EL (cell line): ENCODE data around the gene LCN6.
"Not testable (repeated sequence)": the region's sequence is repeated elsewhere in the genome, so short reads cannot be mapped to it uniquely, and the experiment has no call there.

Experiments used
- DNase-seq: peaks from one replicate; pipeline ENCODE4 v3.0.0-alpha.2; 2016

The LCN6 gene, protein sequence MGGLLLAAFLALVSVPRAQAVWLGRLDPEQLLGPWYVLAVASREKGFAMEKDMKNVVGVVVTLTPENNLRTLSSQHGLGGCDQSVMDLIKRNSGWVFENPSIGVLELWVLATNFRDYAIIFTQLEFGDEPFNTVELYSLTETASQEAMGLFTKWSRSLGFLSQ

GRCh38 chr9:136748201-136748600 lies at the start of gene LCN6:
LCN6 (minus strand) TSS chr9:136748525; CDS start chr9:136748483, 42 bp downstream.
- DNase-seq, result no peak

- not testable (repeated sequence) for DNase-seq
These were observed 48.5 kb upstream of the LCN6 start for GRCh38 chr9:136796775-136797347.

DNA sequence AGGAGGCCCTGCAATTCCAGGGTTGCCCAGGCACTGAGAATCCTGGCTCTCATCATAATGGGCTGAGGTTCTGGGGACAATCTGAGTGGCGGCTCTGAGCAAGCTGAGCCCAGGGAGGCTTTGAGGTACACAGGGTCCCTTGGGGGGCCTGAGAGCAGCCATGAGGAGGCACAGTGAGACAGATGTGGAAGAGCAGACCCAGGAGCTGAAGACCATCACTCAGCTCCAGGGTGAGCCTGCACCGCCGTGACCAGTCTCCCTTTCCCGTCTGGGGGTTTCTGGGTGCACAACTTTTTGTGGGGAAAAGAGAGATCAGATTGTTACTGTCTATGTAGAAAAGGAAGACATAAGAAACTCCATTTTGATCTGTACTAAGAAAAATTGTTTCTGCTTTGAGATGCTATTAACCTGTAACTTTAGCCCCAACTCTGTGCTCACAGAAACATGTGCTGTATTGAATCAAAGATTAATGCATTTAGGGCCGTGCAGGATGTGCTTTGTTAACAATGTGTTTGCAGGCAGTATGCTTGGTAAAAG lies 48.0 kb upstream of the LCN6 start, which contains the start of gene CCDC183:
Gene CCDC183, plus strand, starts transcription at position 101 of the 537 bp plus-strand sequence. Its CDS starts 60 bp downstream, at position 161.
- no peak for DNase-seq

GRCh38 chr9:136795000-136795348 lies 46.6 kb upstream of the LCN6 start:
- no peak for DNase-seq

DNA sequence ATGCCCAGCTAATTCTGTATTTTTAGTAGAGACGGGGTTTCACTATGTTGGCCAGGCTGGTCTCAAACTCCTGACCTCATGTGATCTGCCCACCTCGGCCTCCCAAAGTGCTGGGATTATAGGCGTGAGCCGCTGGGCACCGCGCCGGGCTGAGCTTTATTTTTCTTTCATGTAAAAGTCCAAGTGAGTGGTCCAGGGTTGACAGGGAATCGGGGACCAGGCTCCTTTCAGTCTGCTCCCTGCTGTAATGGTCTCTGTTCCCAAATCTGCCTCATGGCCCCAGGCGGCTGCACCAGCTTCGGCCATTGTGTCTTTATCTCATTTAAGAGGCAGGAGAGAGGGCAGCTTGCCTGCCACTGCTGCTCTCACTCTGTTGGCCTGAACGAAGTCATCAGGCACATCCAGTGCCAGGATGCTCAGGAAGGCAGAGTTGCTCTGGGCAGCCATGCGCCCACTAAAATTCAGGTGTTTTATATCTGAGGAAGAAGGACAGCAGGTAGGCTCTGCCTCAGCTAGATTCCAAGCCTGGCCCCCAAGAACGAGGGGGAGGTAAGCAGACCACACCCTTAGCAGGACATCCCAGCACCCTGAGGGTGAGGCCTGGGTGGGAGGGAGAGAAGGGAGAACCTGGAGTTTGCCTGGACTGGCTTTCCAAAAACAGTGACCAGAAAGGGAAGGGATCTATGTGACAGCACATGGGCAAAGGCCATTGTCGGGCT lies 46.1 kb upstream of the LCN6 start:
- DNase-seq, result no peak

DNA sequence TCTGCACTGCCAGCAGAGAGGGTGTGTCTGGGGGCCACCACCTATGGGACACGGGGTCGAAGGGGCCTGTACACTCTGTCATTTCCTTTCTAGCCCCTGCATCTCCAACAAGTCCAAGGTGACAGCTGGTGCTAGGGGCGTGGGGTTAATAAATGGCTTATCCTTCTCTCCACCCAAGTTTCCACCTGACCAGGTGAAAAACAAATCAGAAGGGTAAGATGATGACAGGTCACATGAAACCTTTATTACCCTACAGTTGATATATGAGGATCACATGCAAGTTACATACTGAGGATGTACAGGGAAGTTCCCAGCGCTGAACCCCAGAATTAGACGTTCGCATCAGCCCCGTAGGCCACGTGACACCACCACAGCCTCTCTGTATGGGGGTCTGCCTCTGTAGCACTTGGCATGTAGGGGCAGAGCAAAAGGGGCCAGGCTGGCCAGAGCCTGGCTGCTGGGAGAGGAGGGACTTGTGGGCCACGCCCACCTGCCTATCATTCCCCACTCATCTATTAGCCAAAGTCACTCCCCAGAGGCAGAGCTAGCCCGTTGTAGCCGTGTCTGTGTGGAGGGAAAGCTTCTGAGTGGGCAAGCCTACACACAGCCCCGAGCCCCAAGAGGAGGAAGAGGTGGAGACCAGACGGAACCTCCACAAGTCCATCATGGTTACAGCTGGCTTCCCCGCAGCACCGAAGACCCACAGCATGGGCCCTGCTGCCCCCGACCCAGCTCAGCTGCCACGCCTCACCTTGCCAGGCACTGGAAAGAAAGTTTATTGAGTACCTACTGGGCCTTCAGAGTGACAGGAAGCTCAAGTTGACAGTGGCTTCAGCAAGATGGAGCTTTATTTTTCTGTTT lies 45.0 kb upstream of the LCN6 start:
- DNase-seq, result no peak

GRCh38 chr9:136792321-136793085 lies 44.2 kb upstream of the LCN6 start:
- no peak for DNase-seq

DNA sequence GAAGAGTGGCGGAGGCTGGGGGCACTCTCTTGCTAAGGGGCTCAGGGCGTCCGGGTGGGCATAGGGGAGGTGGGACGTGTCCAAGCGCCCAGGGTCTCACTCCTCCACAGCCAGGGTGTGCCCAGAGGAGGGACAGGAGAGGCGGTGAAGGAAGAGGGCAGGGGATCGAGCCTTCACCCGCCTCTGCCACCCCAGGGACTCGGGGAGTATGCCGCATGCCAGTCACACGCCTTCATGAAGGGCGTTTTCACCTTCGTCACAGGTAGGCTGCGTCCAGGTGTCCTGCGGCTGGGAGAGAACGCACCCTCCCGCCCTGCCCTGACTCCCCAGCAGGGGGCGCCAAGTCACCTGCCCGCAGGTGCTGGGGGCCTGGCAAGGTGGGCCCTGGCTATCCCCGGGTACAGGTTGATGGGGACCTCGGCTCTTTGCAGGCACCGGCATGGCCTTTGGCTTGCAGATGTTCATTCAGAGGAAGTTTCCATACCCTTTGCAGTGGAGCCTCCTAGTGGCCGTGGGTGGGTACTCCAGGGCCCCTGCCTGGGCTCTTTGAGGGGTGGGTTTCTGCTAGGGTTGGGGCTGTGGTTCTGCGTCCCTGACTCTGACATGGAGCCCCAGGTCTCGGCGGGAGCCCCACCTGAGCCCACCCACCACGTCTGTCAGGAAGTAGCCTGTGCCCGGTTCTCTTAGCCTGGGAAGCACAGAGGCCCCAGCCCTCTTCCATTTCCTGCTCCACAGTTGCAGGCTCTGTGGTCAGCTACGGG lies 43.4 kb upstream of the LCN6 start:
- peak; percentile 38 for DNase-seq

DNA sequence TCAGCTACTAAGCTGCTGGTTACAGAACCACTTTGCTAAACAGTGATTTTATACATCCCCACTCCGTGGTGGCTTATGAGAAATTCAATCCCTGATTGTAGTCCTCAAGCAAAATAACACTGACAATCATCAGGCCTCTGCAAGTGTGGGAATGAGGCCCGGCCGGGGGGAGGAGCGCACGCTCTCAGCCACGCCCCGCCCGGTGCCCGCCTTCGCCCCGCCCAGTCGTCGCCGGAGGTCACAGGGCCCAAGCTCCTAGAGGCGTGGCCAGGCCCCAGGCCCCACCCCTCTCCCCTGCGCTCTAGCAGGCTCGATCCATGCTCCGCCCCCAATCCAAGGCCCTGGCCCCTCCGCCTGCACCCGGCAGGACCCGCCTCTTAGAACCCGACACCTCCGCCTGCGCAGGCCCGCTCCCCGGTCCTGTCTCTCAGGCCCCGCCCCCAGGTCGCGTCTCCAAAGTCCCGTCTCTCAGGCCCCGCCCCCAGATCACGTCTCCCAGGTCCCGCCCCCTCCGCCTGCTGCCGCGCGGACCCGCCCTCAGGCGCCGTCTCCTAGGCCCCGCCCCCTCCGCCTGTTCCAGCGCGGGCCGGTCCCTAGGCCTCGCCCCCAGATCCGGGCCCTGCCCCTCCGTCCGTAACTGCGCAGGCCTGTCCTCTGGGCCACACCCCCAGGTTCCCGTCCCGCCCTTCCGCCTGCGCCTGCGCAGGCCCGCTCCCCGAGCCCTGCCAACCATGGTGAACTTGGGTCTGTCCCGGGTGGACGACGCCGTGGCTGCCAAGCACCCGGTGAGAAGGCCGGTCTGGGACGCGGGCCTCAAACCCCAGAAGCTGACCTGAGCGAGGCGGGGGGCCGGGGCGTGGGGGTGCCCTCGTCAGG lies 42.6 kb upstream of the LCN6 start, which contains the start of gene TMEM141:
Gene TMEM141, plus strand, starts transcription at position 705 of the 876 bp plus-strand sequence. Its CDS starts 27 bp downstream, at position 732.
- peak; percentile 99 for DNase-seq

- DNase-seq, result no peak
These were observed 41.2 kb upstream of the LCN6 start for GRCh38 chr9:136789523-136789937.

DNA sequence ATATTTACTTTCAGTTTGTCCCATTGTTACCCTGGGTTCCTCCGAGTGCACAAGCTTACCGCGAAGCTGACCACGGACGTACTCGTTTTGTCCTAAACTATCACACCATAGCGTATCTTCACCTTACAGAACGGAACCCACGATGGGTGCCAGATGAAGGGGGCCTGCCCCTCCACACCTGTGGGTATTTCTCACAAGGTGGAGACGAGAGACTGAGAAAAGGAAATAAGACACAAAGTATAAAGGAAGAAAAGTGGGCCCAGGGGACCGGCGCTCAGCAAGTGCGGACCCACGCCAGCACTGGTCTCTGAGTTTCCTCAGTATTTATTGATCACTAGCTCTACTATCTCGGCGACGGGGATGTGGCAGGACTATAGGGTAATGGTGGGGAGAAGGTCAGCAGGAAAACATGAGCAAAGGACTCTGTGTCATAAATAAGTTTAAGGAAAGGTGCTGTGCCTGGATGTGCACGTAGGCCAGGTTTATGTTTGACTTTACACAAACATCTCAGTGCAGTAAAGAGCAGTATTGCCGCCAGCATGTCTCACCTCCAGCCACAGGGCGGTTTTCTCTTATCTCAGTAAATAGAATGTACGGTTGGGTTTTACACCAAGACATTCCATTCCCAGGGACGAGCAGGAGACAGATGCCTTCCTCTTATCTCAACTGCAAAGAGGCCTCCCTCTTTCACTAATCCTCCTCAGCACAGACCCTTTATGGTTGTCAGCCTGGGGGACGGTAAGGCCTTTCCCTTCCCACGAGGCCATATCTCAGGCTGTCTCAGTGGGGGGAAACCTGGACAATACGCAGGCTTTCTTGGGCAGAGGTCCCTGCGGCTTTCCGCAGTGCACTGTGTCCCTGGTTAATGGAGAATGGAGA lies 40.6 kb upstream of the LCN6 start:
- DNase-seq, result not testable (repeated sequence)

GRCh38 chr9:136787690-136788400 lies 39.5 kb upstream of the LCN6 start:
- peak; percentile 64 for DNase-seq

DNA sequence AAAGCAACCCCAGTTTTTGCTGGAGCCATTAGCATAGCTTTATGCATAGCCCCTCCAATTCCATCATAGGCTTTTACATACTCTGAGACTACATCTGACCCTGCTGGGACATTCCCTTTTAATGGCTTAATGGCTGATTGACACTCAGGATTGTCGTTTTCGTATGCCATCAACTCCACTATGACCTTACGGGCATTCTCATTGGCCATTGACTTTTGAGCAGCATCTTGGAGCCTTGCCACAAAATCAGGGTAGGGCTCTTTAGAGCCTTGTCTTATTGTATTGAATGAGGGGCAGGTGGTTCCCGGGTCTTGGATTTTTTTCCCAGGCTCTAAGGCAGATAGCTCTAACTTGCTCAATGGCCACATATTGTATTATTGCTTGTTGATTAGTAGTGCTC lies 38.7 kb upstream of the LCN6 start:
- DNase-seq, result not testable (repeated sequence)

- no peak for DNase-seq
These were observed 38.1 kb upstream of the LCN6 start for GRCh38 chr9:136786451-136786850.

GRCh38 chr9:136785565-136786355 lies 37.4 kb upstream of the LCN6 start:
- not testable (repeated sequence) for DNase-seq

DNA sequence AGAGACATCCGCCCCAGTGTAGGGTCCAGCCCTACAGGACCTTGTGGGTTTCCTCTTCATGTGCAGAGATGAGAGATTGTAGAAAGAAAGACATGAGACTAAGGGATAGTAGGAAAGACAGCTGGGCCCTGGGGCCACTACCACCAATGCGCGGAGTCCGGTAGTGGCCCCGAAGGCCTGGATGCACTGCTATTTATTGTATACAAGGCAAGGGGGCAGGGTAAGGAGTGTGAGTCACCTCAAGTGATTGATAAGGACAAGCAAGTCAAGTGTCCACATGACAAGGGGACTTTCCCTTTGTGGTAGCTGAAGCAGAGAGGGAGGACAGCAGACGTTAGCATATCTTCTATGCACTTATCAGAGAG lies 36.7 kb upstream of the LCN6 start:
- no peak for DNase-seq

GRCh38 chr9:136784249-136784996 lies 36.1 kb upstream of the LCN6 start:
- DNase-seq, result peak; percentile 39
